ENCODE data around the gene ANKS4B. TPM values are rescaled to one million over a fixed set of nuclear protein-coding genes. Genes with fewer than 3 reads are reported as not detected.
"Not testable (repeated sequence)": the region's sequence is repeated elsewhere in the genome, so short reads cannot be mapped to it uniquely, and the experiment has no call there.

Gene ANKS4B
- total RNA-seq, 1 experiment from 2014 or later, result 0.07 TPM

DNA sequence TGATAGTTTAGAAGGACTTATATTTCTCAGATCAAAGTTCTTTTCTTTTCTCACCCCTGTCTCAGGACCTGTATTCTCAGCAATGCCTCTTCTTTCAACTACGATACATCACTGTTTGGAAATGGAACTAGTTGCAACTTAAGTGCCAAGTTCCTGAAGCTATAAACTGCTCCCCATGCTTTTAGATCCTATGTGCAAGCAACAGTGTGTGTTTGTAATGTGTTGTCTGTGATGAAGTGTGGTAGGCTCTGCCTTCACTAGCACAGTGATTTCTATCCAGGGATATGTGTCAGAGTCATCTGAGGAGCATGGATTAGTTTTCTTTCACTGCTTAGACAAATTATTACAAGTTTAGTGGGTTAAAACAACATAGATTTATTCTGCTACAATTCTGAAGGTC lies 40.5 kb upstream of the ANKS4B start:
- Mint-ChIP-seq H3K4me1 (no peaks in the 10 kb centered on the region), H3K4me3 (no peak overlapping the region), H3K27ac (no peak overlapping the region), H3K36me3 (no peaks in the 10 kb centered on the region), H3K27me3 (ENCODE audit: low read depth) (peaks cover 7% of the 10 kb centered on the region), H3K9me3 (peaks cover 18% of the 10 kb centered on the region)
- ATAC-seq, result no peak
- TF ChIP-seq, protein P1, sequence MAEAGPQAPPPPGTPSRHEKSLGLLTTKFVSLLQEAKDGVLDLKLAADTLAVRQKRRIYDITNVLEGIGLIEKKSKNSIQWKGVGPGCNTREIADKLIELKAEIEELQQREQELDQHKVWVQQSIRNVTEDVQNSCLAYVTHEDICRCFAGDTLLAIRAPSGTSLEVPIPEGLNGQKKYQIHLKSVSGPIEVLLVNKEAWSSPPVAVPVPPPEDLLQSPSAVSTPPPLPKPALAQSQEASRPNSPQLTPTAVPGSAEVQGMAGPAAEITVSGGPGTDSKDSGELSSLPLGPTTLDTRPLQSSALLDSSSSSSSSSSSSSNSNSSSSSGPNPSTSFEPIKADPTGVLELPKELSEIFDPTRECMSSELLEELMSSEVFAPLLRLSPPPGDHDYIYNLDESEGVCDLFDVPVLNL (CRISPR knock-in tag; IDR thresholded peaks at IDR 0.05; ENCODE audit: borderline replicate concordance, low read depth), result no peak
- TF ChIP-seq ZNF396 (CRISPR knock-in tag; IDR thresholded peaks at IDR 0.05; ENCODE audit: borderline replicate concordance) (no peak), ESRRA (CRISPR knock-in tag; IDR thresholded peaks at IDR 0.05; ENCODE audit: borderline replicate concordance) (no peak), NFE2L1 (CRISPR knock-in tag; IDR thresholded peaks at IDR 0.05) (no peak)
- ChIA-PET CTCF (interaction anchor here (1.2 kb wide), 1 partner anchor 108 kb away, joined by 7 read pairs; no protein-coding TSS in a partner anchor), POLR2A (interaction anchor here (0.6 kb wide), 1 partner anchor 91 kb away, joined by 5 read pairs; no protein-coding TSS in a partner anchor)
- DNase-seq (ENCODE audit: low spot score), result no peak

DNA sequence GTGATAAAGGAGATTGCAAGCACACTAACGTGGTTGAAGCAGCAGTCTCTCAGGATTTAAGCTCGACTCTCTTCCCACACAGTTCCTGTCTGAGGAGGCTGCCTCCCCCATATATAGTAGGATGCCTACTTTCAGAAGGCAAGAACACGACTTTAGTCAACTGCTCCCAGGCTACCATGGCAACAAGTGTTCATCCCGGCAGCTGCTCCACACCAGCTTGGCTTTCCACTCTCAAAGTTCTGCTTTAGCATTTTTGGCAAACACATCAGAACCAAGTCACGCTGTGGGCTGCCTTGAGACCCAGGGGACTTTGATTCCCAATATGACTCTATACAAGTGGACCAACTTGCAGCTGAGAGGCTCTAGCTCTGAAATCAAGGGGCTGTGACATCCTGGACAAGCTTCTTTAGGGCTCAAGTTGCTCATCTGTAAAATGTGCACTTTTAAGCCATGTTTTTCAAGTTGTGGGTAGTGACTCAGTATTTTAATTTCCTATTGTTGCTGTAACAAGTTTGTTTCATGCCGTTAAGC lies 38.7 kb upstream of the ANKS4B start:
- DNase-seq (ENCODE audit: low spot score), result no peak
- H3K36me3 Mint-ChIP-seq, result no peaks in the 10 kb centered on the region
- peaks cover 5% of the 10 kb centered on the region for H3K27me3 Mint-ChIP-seq (ENCODE audit: low read depth)
- H3K27ac Mint-ChIP-seq, result no peak overlapping the region
- peaks cover 18% of the 10 kb centered on the region for H3K9me3 Mint-ChIP-seq
- no peak for TF ChIP-seq GTF2I (CRISPR knock-in tag; conservative IDR thresholded peaks at IDR 0.05)
- TF ChIP-seq TCF7 (CRISPR knock-in tag; IDR thresholded peaks at IDR 0.05; ENCODE audit: low read depth), result no peak
- TF ChIP-seq, protein P2, sequence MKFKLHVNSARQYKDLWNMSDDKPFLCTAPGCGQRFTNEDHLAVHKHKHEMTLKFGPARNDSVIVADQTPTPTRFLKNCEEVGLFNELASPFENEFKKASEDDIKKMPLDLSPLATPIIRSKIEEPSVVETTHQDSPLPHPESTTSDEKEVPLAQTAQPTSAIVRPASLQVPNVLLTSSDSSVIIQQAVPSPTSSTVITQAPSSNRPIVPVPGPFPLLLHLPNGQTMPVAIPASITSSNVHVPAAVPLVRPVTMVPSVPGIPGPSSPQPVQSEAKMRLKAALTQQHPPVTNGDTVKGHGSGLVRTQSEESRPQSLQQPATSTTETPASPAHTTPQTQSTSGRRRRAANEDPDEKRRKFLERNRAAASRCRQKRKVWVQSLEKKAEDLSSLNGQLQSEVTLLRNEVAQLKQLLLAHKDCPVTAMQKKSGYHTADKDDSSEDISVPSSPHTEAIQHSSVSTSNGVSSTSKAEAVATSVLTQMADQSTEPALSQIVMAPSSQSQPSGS (CRISPR knock-in tag; IDR thresholded peaks at IDR 0.05; ENCODE audit: borderline replicate concordance, low read depth), result no peak
- TF ChIP-seq RELA (CRISPR knock-in tag; IDR thresholded peaks at IDR 0.05; ENCODE audit: borderline replicate concordance), result no peak
- TF ChIP-seq, protein P3, sequence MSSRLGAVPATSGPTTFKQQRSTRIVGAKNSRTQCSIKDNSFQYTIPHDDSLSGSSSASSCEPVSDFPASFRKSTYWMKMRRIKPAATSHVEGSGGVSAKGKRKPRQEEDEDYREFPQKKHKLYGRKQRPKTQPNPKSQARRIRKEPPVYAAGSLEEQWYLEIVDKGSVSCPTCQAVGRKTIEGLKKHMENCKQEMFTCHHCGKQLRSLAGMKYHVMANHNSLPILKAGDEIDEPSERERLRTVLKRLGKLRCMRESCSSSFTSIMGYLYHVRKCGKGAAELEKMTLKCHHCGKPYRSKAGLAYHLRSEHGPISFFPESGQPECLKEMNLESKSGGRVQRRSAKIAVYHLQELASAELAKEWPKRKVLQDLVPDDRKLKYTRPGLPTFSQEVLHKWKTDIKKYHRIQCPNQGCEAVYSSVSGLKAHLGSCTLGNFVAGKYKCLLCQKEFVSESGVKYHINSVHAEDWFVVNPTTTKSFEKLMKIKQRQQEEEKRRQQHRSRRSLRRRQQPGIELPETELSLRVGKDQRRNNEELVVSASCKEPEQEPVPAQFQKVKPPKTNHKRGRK (CRISPR knock-in tag; IDR thresholded peaks at IDR 0.05; ENCODE audit: borderline replicate concordance), result no peak
- no peak for TF ChIP-seq ATF3 (CRISPR knock-in tag; conservative IDR thresholded peaks at IDR 0.05)
- TF ChIP-seq, protein P4, sequence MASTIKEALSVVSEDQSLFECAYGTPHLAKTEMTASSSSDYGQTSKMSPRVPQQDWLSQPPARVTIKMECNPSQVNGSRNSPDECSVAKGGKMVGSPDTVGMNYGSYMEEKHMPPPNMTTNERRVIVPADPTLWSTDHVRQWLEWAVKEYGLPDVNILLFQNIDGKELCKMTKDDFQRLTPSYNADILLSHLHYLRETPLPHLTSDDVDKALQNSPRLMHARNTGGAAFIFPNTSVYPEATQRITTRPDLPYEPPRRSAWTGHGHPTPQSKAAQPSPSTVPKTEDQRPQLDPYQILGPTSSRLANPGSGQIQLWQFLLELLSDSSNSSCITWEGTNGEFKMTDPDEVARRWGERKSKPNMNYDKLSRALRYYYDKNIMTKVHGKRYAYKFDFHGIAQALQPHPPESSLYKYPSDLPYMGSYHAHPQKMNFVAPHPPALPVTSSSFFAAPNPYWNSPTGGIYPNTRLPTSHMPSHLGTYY (CRISPR knock-in tag; IDR thresholded peaks at IDR 0.05), result no peak
- no peak for TF ChIP-seq FOXK1 (CRISPR knock-in tag; IDR thresholded peaks at IDR 0.05)
- TF ChIP-seq PRDM15 (CRISPR knock-in tag; IDR thresholded peaks at IDR 0.05), result no peak
- TF ChIP-seq TEAD1 (CRISPR knock-in tag; IDR thresholded peaks at IDR 0.05), result no peak
- no peak for ATAC-seq
- no peaks in the 10 kb centered on the region for H3K4me1 Mint-ChIP-seq
- ChIA-PET POLR2A (no interaction called here), CTCF (interaction anchor here (1.4 kb wide), 1 partner anchor 106 kb away, joined by 9 read pairs; no protein-coding TSS in a partner anchor)
- H3K4me3 Mint-ChIP-seq, result no peak overlapping the region

DNA sequence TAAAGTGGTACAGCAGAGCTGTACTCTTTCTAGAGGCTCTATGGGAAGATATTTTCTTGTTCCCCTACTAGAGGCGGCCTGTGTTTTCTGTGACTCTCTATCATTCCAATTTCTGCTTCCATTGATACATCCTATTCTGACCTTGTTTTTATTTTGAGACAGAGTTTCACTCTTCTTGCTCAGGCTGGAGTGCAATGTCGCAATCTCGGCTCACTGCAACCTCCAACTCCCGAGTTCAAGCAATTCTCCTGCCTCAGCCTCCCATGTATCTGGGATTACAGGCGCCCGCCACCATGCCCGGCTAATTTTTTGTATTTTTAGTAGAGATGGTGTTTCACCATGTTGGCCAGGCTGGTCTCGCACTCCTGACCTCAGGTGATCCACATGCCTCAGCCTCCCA lies 38.2 kb upstream of the ANKS4B start:
- not testable (repeated sequence) for H3K27ac Mint-ChIP-seq; H3K4me3 Mint-ChIP-seq; ATAC-seq; H3K4me1 Mint-ChIP-seq; H3K27me3 Mint-ChIP-seq (ENCODE audit: low read depth); H3K36me3 Mint-ChIP-seq; DNase-seq (ENCODE audit: low spot score)
- ChIA-PET POLR2A (interaction anchor here (1.0 kb wide), 1 partner anchor 89 kb away, joined by 3 read pairs; no protein-coding TSS in a partner anchor), CTCF (interaction anchor here (1.4 kb wide), 1 partner anchor 105 kb away, joined by 9 read pairs; no protein-coding TSS in a partner anchor)
- peaks cover 13% of the 10 kb centered on the region for H3K9me3 Mint-ChIP-seq

All from WTC11 (cell line).